GM19455 (cell line): ENCODE results near the gene SDCCAG8.

Experiments
- ATAC-seq: cut with Tn5 transposase; IDR thresholded peaks from one replicate; pipeline ENCODE4 v1.9.1; 2021; ENCODE audit not compliant: unreplicated experiment

Gene SDCCAG8

GRCh38 chr1:243539636-243540035, 283.8 kb downstream of the SDCCAG8 start:
- no peak for ATAC-seq

- ATAC-seq, result no peak
Observed at GRCh38 chr1:243542739-243543415, 287.0 kb downstream of the SDCCAG8 start.

DNA sequence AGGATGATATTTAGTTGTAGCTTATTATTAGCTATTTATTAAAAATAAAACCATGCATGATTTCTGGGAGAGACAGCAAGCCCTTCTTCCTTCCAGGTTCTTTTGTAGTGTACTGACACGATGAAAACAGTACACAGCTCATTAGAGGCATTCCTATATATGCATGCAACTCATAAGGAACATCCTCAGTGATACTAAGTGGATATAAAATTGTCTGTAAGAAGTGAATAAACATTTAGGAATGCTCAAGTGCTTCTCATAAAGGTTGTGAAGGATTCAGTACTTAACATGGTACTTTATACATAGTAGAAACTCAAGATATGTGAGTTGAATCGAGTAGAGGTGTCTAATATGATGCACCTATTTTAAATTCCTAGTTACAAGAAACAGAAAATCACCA, 287.7 kb downstream of the SDCCAG8 start:
- no peak for ATAC-seq

DNA sequence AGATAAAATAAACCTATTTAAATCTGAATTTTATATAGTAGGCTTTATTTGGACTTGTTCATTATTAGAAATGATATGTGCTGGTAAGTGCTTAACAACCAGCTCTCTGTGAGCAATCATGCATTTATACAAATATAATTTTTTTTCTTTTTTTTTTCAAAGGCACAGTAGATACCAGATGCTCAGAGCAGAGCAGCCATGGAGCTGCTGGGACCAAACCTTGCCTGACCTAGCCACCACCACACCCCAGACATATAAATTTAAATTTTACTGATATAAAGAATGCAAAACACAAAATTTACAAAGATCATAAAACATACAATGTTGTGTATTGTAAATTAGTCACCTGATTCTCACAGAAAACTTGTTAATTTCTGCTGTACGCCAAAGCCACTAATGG, 290.6 kb downstream of the SDCCAG8 start:
- ATAC-seq, result no peak

DNA sequence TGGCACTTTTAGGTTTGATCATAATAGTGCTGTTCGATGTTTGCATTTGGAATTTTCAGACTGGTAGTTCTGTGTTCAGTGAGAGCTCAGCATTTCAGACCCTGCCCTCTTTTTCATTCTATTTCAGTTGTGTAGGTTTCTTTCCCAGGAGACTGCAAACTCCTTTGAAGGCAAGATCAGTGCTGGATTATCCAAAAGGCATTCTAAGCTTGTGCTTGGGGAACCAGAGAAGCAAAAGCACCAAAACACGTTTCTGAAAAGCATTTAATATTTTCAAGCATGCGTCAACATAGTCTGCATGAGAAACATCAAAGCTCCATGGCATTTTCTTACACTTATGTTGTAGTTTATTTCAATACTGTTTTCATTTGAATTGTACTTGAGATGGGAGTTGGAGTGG, 292.1 kb downstream of the SDCCAG8 start:
- ATAC-seq, result no peak

DNA sequence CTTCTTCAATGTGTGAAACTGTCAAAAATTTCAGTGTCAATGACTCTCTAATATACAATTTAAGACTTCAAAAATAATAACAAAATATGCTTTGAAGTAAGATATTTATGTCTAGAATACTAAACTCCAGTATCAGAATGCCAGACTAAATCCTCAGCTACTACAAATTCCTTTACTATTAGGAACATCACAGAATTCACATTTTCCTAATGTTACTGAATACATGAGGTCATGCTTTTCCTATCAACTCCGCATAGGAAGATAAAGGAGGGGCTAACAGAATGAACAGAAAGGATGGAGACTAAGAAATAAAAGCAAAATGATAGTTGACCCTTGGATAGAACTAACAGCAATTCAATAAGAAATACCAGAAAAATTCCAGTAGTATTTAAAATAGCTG, 292.7 kb downstream of the SDCCAG8 start:
- ATAC-seq, result no peak

DNA sequence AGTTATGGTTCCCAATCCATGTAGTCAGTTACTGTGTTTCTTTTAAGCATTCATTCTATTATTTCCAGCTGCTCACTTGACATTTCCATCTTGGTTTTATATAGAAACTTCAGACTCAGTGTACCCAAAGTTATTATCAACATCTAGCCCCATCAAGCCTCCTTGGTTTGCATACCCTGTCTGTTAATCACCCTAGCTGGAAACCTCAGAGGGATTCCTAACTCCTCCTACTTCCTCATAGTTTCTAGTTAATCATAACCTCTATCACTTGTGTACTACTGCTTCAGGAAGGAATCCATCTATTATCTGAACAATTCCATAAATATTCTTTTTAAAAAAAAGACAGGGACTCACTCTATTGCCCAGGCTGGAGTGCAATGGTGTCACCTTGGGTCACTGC, 293.3 kb downstream of the SDCCAG8 start:
- ATAC-seq, result no peak
